NCI-H748 treated with DMSO at 0.1 percent for 48 hours (cell line): ENCODE data around the gene C19orf12.

Experiments
- DNase-seq: peaks from one replicate; lab custom pipeline; 2025; lab: John Stamatoyannopoulos, UW

Gene C19orf12

GRCh38 chr19:29697523-29698261 is 17.4 kb downstream of the C19orf12 start:
- DNase-seq, result no peak

GRCh38 chr19:29696565-29696846 is 18.6 kb downstream of the C19orf12 start:
- DNase-seq, result no peak

DNA sequence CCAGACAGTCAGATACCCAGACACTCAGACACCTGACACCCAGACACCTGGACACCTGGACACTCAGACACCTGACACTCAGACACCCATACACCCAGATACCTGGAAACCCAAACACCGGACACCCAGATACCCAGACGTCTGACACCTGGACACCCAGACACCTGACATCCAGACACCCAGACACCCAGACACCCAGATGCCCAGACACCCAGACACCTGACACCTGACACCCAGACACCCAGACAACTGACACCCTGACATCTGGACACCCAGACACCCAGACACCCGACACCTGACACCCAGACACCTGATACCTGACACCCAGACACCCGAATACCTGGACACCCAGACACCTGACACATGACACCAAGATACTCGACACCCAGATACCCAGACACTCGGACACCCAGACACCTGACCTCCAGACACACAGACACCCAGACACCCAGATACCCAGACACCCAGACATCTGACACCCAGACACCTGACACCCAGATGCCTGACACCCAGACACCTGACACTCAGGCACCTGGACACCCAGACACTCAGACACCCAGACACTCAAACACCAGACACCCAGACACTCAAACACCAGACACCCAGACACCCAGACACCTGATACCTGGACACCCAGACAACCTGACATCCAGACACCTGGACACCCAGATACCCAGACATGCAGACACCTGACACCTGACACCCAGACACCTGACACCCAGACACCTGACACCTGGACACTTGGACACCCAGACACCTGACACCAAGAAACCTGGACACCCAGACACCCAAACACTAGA is 19.1 kb downstream of the C19orf12 start:
- no peak for DNase-seq

- peak; percentile 4 for DNase-seq
Observed at GRCh38 chr19:29694669-29695627, 20.1 kb downstream of the C19orf12 start.

DNA sequence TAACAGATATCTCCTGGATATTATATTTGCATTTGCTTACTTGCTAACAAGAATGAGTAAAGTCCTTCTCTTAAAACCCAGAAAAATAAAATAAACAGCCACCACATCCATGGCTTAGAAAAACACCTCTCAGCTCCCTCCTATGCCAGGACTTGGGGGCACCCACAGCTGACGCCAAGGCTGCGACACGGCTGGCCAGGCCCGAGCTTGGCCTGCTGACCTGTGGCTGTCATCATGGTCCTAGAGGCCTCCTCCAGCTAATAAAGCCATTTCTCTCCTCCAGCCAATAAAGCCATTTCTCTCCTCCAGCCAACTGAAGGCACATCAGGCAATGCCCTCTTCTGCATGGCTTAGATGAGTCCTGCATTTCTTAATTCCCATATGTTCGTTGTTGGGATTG is 20.9 kb downstream of the C19orf12 start:
- DNase-seq, result no peak

- peak; percentile 13 for DNase-seq
Observed at GRCh38 chr19:29690842-29691241, 24.2 kb downstream of the C19orf12 start.

GRCh38 chr19:29687897-29688728 is 26.9 kb downstream of the C19orf12 start:
- DNase-seq, result no peak

- no peak for DNase-seq
Observed at GRCh38 chr19:29687244-29687896, 27.7 kb downstream of the C19orf12 start.

DNA sequence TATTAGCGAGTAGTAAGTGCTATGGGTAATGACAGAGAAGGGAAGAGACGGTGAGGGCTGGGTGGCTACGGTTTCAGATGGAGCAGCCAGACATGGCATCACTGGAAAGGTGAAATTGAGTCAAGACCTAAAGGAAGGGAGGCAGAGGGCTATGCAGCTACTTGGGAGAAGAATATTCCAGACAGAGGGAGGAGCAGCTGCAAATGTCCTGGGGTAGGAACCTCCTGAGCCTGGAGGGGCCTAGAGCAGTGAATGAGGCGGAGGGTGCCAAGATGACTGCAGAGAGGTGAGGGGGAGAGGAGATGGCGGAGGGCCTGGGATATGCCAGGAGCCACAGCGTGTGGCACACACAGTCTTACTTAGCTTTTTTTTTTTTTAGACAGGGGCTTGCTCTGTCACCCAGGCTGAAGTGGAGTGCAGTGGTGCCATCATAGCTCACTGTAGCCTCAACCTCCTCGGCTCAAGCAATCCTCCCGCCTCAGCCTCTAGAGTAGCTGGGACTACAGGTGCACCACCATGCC is 28.7 kb downstream of the C19orf12 start:
- DNase-seq, result no peak

- DNase-seq, result no peak
Observed at GRCh38 chr19:29685326-29685725, 29.7 kb downstream of the C19orf12 start.

GRCh38 chr19:29683009-29683408 is 32.1 kb downstream of the C19orf12 start:
- no peak for DNase-seq

DNA sequence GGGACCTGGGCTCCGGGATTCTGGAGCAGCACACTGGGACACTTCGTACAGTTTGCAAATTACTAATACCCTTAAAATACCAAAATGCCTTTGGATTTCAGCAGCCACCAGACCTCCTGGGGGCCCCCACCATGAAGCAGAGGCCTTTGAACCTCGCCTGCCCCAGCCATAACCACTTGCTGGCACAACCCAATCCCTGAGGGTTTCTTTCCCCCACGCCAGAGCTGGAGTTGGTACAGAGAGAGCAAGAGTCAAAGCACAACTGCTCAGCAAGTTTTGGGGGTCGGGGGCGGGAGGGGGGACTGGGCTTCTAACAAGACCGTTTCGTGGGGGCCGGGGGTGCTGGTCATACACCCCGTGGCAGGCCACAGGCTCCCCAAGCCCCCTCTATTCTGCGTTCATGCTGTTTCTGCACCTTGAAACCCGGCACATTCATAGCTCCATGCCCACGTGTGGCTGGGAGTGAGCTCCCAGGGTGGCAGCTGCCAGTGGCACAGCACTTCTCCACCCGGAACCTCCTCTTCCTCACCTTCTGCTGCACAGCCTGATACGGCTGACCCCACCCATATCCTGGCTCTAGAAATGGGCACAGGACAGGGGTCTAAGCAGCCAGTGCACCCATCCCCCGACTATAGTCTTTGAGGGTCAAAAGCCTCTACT is 32.7 kb downstream of the C19orf12 start:
- no peak for DNase-seq

DNA sequence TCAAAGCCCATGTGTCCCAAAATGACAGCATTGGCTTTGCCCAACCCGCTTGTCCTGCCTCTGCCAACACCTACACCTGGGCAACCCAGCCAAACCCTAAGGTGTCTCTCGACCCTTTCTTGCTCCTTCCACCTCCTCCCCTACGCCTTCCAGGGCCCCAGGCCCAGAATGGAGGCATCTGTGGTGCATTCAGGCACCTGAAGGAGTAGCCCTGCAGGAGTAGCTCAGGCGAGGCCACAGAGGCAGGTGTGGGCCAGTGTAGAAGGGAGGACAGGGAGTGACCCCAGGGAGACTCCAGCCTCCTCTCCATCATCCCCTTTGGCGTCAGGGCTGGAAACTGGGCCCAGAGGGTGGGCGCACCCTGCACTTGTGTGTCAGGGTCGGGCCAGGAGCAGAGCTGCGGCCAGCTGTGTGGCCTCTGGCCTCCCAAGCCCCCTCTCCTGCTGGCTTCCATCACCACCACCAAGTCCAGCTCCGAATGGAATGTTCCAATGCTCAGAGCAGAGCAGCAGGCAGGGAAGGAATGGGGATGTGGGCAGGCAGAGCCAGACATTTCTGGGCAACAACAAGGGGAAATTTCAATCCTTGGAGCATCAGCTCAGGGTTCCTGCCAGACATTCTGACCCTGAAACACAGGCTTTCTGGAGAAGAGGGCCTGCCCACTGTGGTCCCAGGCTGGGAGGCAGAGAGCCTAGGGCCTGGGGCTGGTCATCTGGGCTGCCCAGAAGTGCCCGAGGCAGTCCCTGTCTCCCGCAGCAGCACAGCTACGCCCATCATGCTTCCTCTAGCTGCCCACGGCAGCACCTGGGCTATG is 33.4 kb downstream of the C19orf12 start:
- DNase-seq, result no peak

DNA sequence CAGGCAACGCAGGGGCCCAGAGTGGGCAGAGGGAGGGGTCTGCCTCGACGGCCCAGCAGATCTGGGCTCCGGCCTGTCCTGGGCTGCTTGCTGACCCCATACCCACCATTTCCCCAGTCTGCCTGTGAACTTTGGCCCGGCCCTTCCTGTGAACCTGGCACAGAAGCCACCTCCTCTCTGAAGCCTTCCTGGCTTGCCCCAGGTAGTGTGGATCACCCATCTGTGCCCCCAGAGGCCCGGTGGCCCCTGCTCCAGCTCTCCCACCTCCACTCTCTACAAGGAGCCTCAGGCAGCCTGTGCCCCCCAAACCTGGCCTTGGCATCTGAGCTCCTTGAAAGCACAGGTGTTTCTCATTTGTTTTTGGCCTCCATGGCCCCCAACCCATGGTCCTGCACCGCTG is 34.1 kb downstream of the C19orf12 start:
- no peak for DNase-seq

- DNase-seq, result no peak
Observed at GRCh38 chr19:29680447-29680846, 34.6 kb downstream of the C19orf12 start.

GRCh38 chr19:29679598-29680210 is 35.4 kb downstream of the C19orf12 start:
- no peak for DNase-seq

DNA sequence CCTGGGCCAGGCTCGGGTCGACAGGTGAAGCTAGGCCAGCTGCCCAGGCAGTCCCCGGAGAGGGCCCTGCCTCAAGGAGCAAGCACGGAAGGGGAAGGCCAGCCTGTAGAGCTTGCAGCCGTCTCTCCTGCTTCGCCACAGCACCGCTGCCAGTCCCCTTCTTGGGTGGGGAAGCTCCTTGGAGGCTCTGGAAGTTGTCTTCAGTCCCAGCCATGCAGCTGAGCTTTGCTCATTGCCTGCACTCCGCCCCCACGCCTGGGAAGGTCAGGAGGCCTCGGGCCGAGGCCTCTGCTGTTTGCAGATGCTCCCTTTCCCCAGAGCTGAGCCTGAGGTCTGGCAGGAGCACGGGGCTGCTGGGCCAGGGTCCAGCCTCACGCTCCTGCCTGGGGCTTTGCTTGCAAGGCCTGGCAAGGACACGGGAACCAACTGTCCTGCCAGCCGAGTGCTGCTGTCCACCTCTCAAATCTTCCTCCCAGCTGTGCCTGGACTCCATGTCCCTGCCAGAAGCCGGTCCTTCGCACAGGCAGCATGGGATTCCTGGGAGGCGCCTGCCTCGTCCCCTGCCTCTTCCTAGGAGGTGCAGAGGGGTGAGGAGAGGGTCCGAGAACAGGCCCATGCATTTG is 36.5 kb downstream of the C19orf12 start:
- DNase-seq, result no peak

GRCh38 chr19:29677001-29677817 is 37.9 kb downstream of the C19orf12 start:
- DNase-seq, result no peak
